Left ventricle myocardium superior (tissue), 1 donor: Measurements from ENCODE around the gene TMPRSS3. TPM values are rescaled to one million over a fixed set of nuclear protein-coding genes. Genes with fewer than 3 reads are reported as not detected.

Experiments
- ATAC-seq: fragments of 200-7000 bp; cut with Tn5 transposase; one replicate; pipeline ENCODE4 v1.9.1; 2020; ENCODE audit warnings: mild to moderate bottlenecking, moderate library complexity
- DNase-seq: peaks from one replicate; pipeline ENCODE4 v3.0.0-alpha.2; 2020
- intact Hi-C: fragments of 100-400 bp; cut with micrococcal nuclease; formaldehyde crosslinking; loops from one replicate; pipeline ENCODE4 v1.11.0; 2022
- long read RNA-seq: library from polyadenylated mRNA; unstranded; transcript quantifications from one replicate; pipeline ENCODE4 v2.0.0, GENCODE V29; 2021
- total RNA-seq: library from RNA; stranded (reverse); fragmentation: NEBNext Ultra II Directional; extraction: Animal tissue kit (Norgen Biotek cat#: 25700); gene quantifications from one replicate; pipeline ENCODE4 v1.2.1, GENCODE V29; 2021
- donor health status: DM: no; HTN: yes; CAD: no; lungs with severe emphysema.

Gene TMPRSS3
- total RNA-seq: not detected
- long read RNA-seq: 0 reads

GRCh38 chr21:42395905-42396651, at the start of gene TMPRSS3:
TSS of gene TMPRSS3 (minus strand) at chr21:42396052. CDS start at chr21:42395417, 635 bp downstream.
- intact Hi-C loops: no loop called here
- no peak for DNase-seq
- no peak for ATAC-seq

- DNase-seq (no peak), ATAC-seq (no peak)
- intact Hi-C loops: no loop called here
Observed at GRCh38 chr21:42445311-42445710, 49.5 kb upstream of the TMPRSS3 start.

- intact Hi-C loops: no loop called here
Observed at GRCh38 chr21:42444745-42445059, 48.9 kb upstream of the TMPRSS3 start.

GRCh38 chr21:42443876-42444744, 48.3 kb upstream of the TMPRSS3 start:
- intact Hi-C loops: no loop called here
- DNase-seq: no peak
- no peak for ATAC-seq

More at GRCh38 chr21:42444745-42445059, 48.9 kb upstream of the TMPRSS3 start:
- ATAC-seq (no peak), DNase-seq (no peak)

GRCh38 chr21:42443181-42443785, 47.4 kb upstream of the TMPRSS3 start:
- ATAC-seq (no peak), DNase-seq (no peak)
- intact Hi-C loops: no loop called here

- intact Hi-C loops: no loop called here
- DNase-seq: no peak
- ATAC-seq: no peak
Observed at GRCh38 chr21:42441963-42442362, 46.1 kb upstream of the TMPRSS3 start.

- ATAC-seq (no peak), DNase-seq (no peak)
- intact Hi-C loops: no loop called here
Observed at GRCh38 chr21:42440187-42440792, 44.4 kb upstream of the TMPRSS3 start.

GRCh38 chr21:42439284-42440186, 43.7 kb upstream of the TMPRSS3 start:
- intact Hi-C loops: no loop called here
- ATAC-seq (no peak), DNase-seq (no peak)

- ATAC-seq: no peak
- DNase-seq: no peak
- intact Hi-C loops: no loop called here
Observed at GRCh38 chr21:42438316-42439205, 42.7 kb upstream of the TMPRSS3 start.

GRCh38 chr21:42437786-42438185, 41.9 kb upstream of the TMPRSS3 start:
- ATAC-seq (no peak), DNase-seq (no peak)

GRCh38 chr21:42436914-42437313, 41.1 kb upstream of the TMPRSS3 start:
- ATAC-seq (no peak), DNase-seq (no peak)
- intact Hi-C loops: no loop called here

More at GRCh38 chr21:42437786-42438185, 41.9 kb upstream of the TMPRSS3 start:
- intact Hi-C loops: no loop called here

- DNase-seq (no peak), ATAC-seq (no peak)
- intact Hi-C loops: no loop called here
Observed at GRCh38 chr21:42435833-42436232, 40.0 kb upstream of the TMPRSS3 start.

GRCh38 chr21:42435401-42435800, 39.5 kb upstream of the TMPRSS3 start:
- ATAC-seq: no peak
- intact Hi-C loops: no loop called here
- DNase-seq: no peak

- intact Hi-C loops: no loop called here
- DNase-seq: no peak
- no peak for ATAC-seq
Observed at GRCh38 chr21:42434884-42435283, 39.0 kb upstream of the TMPRSS3 start.

GRCh38 chr21:42433946-42434551, 38.2 kb upstream of the TMPRSS3 start:
- no peak for DNase-seq
- intact Hi-C loops: no loop called here
- ATAC-seq: no peak

GRCh38 chr21:42432695-42433094, 36.8 kb upstream of the TMPRSS3 start:
- intact Hi-C loops: no loop called here
- ATAC-seq (no peak), DNase-seq (no peak)

GRCh38 chr21:42431196-42431595, 35.3 kb upstream of the TMPRSS3 start:
- DNase-seq (no peak), ATAC-seq (no peak)
- intact Hi-C loops: no loop called here
